ENCODE measurements around the gene TAS2R9.
"Not testable (repeated sequence)": the region's sequence is repeated elsewhere in the genome, so short reads cannot be mapped to it uniquely, and the experiment has no call there.

GRCh38 chr12:10791769-10792168 lies 18.2 kb downstream of the TAS2R9 start:
- TF ChIP-seq CTCF (IDR thresholded peaks at IDR 0.05; ENCODE audit: borderline replicate concordance, extremely low read depth, low read length, poor library complexity, severe bottlenecking); EZH2 (IDR thresholded peaks at IDR 0.05; ENCODE audit: borderline replicate concordance, low read depth, low read length, severe bottlenecking): not testable (repeated sequence)
